Mammary epithelial cell (primary cell): ENCODE measurements around the gene PTPRM.

ENCODE experiments used
- EZH2 ChIP-seq: IDR thresholded peaks from 2 replicates; pipeline ENCODE4 v1.6.1; 2012; ENCODE audit warnings: low read length, inconsistent platforms, borderline replicate concordance
- TF ChIP-seq, protein P1 (sequence below), 2 donors: IDR thresholded peaks in 1 of 2; conservative IDR thresholded peaks in 1 of 2; 2 replicates each; pipeline ENCODE4 v1.5.1; 2011 to 2012; ENCODE audit warnings: inconsistent platforms in 2 of 2, low read length in 2 of 2, mild to moderate bottlenecking in 2 of 2, control low read depth in 1 of 2, low read depth in 1 of 2; ENCODE audit not compliant: insufficient read depth in 1 of 2; ENCODE audit errors: extremely low read depth in 1 of 2

DNA sequence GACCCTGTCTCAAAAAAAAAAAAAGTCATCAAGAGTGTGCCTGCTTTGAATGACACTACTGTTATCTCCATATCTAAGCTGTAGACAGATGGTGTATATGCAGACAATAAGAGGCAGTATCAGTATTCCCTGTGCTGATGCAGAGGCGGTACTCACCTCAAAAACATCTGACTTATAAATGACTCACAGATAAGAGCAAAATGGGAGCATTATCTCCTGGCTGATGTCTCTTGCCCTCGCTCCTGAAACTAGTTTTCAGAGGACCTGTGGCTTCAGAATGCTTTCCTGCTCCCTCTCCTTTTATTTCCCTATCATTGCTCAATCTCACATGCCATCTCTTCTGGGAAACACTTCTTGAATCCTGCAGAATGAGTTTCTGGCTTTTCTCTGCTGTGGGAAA lies 289.6 kb downstream of the PTPRM start:
- TF ChIP-seq, protein P1, sequence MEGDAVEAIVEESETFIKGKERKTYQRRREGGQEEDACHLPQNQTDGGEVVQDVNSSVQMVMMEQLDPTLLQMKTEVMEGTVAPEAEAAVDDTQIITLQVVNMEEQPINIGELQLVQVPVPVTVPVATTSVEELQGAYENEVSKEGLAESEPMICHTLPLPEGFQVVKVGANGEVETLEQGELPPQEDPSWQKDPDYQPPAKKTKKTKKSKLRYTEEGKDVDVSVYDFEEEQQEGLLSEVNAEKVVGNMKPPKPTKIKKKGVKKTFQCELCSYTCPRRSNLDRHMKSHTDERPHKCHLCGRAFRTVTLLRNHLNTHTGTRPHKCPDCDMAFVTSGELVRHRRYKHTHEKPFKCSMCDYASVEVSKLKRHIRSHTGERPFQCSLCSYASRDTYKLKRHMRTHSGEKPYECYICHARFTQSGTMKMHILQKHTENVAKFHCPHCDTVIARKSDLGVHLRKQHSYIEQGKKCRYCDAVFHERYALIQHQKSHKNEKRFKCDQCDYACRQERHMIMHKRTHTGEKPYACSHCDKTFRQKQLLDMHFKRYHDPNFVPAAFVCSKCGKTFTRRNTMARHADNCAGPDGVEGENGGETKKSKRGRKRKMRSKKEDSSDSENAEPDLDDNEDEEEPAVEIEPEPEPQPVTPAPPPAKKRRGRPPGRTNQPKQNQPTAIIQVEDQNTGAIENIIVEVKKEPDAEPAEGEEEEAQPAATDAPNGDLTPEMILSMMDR (conservative IDR thresholded peaks at IDR 0.05 in 1 of 2, IDR thresholded peaks at IDR 0.05 in 1 of 2; ENCODE audit: extremely low read depth in 1 of 2, insufficient read depth in 1 of 2, low read depth in 1 of 2, low read length in 2 of 2): no peak
- no peak for TF ChIP-seq EZH2
